Astrocyte (in vitro differentiated cells and primary cell): ENCODE measurements around the gene ZNF592. TPM values are rescaled to one million over a fixed set of nuclear protein-coding genes. Genes with fewer than 3 reads are reported as not detected.

Source experiments
- DNase-seq: peaks from one replicate; pipeline ENCODE4 v3.0.0-alpha.2; 2010; ENCODE audit warnings: low read depth
- FAIRE-seq: peaks from 2 replicates; lab custom pipeline; 2011; peaks lifted over from hg19 to GRCh38; lab: Jason Lieb, UNC
- H2AFZ ChIP-seq: 2 replicates; pipeline ENCODE4 v1.6.0; 2012; ENCODE audit warnings: low read depth, low read length, inconsistent platforms
- H3K27ac ChIP-seq: 2 replicates; pipeline ENCODE4 v1.5.1; 2011; ENCODE audit warnings: low read depth, low read length, inconsistent platforms
- H3K27me3 ChIP-seq: 2 replicates; pipeline ENCODE4 v1.6.0; 2011; ENCODE audit warnings: low read length, inconsistent platforms; ENCODE audit not compliant: insufficient read depth
- H3K36me3 ChIP-seq: 2 replicates; pipeline ENCODE4 v1.5.1; 2011; ENCODE audit warnings: low read length, inconsistent platforms; ENCODE audit not compliant: insufficient read depth
- H3K4me1 ChIP-seq: 2 replicates; pipeline ENCODE4 v1.5.1; 2011; ENCODE audit warnings: low read length, inconsistent platforms; ENCODE audit not compliant: insufficient read depth
- H3K4me2 ChIP-seq: 2 replicates; pipeline ENCODE4 v1.6.0; 2012; ENCODE audit warnings: low read length, inconsistent platforms
- H3K4me3 ChIP-seq: 2 replicates; pipeline ENCODE4 v1.5.1; 2011; ENCODE audit warnings: low read depth, mild to moderate bottlenecking, low read length, inconsistent platforms; ENCODE audit not compliant: insufficient read depth
- H3K79me2 ChIP-seq: 2 replicates; pipeline ENCODE4 v1.6.0; 2012; ENCODE audit warnings: mild to moderate bottlenecking, low read length, inconsistent platforms; ENCODE audit not compliant: insufficient read depth
- H3K9ac ChIP-seq: 2 replicates; pipeline ENCODE4 v1.6.0; 2012; ENCODE audit warnings: mild to moderate bottlenecking, low read length, inconsistent platforms
- H3K9me3 ChIP-seq: 2 replicates; pipeline ENCODE4 v1.5.1; 2012; ENCODE audit warnings: low read depth, mild to moderate bottlenecking, low read length, inconsistent platforms; ENCODE audit not compliant: insufficient read depth
- H4K20me1 ChIP-seq: 2 replicates; pipeline ENCODE4 v1.6.0; 2012; ENCODE audit warnings: low read length, inconsistent platforms; ENCODE audit not compliant: insufficient read depth
- H3K27ac Mint-ChIP-seq: one replicate; pipeline ENCODE4 v1.8.0; 2021; ENCODE audit warnings: mild to moderate bottlenecking, mixed read lengths; ENCODE audit not compliant: unreplicated experiment
- H3K27me3 Mint-ChIP-seq: one replicate; pipeline ENCODE4 v1.8.0; 2021; ENCODE audit warnings: low read depth, mixed read lengths; ENCODE audit not compliant: unreplicated experiment
- H3K36me3 Mint-ChIP-seq: one replicate; pipeline ENCODE4 v1.8.0; 2021; ENCODE audit warnings: low read depth, mixed read lengths; ENCODE audit not compliant: unreplicated experiment
- H3K4me1 Mint-ChIP-seq: one replicate; pipeline ENCODE4 v1.8.0; 2021; ENCODE audit warnings: low read depth, mixed read lengths; ENCODE audit not compliant: unreplicated experiment
- H3K4me3 Mint-ChIP-seq: one replicate; pipeline ENCODE4 v1.8.0; 2021; ENCODE audit warnings: mild to moderate bottlenecking, moderate library complexity, mixed read lengths; ENCODE audit not compliant: unreplicated experiment
- H3K9me3 Mint-ChIP-seq: one replicate; pipeline ENCODE4 v1.8.0; 2021; ENCODE audit warnings: mild to moderate bottlenecking, mixed read lengths; ENCODE audit not compliant: unreplicated experiment
- EZH2 ChIP-seq: IDR thresholded peaks from 2 replicates; pipeline ENCODE4 v1.6.1; 2012; ENCODE audit warnings: mild to moderate bottlenecking, low read length, inconsistent platforms; ENCODE audit not compliant: insufficient read depth
- total RNA-seq: library from RNA; stranded (reverse); gene quantifications from 2 replicates; pipeline ENCODE4 v1.2.1, GENCODE V29; 2021
- TF ChIP-seq, protein P1 (sequence below): IDR thresholded peaks from 2 replicates; pipeline ENCODE4 v1.5.1; 2011; ENCODE audit warnings: low read depth, mild to moderate bottlenecking, inconsistent platforms, low read length, moderate library complexity; ENCODE audit not compliant: insufficient read depth

ZNF592 gene
- total RNA-seq, 1 donor from 2014 or later: 25.1 TPM

DNA sequence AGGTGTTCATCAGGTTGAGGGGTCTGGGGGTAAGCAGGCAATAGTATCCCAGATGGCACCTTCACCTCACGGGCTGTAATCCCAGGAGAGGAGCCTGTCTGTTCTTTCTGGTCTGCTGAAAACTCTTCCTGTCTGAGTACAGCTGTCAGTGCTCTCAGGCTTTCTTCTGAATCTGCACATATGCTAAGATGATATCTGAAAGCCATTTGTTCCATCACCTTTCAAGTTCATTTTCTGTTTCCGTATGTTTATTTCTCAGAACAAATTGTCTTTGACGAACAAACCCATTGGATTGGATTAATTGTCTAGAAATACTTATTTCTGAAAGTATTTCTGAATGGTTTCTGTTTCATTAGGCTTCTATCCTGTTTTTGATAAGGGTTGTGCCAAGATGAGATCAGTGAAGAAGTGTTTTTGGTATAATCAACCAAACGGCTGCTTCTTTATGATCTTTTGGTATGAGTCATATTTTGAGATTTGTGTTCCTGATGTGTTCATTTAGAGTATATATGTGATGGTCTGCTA, 13.3 kb downstream of the ZNF592 start:
- H3K4me2 ChIP-seq: no peak overlapping the region
- FAIRE-seq: no peak

DNA sequence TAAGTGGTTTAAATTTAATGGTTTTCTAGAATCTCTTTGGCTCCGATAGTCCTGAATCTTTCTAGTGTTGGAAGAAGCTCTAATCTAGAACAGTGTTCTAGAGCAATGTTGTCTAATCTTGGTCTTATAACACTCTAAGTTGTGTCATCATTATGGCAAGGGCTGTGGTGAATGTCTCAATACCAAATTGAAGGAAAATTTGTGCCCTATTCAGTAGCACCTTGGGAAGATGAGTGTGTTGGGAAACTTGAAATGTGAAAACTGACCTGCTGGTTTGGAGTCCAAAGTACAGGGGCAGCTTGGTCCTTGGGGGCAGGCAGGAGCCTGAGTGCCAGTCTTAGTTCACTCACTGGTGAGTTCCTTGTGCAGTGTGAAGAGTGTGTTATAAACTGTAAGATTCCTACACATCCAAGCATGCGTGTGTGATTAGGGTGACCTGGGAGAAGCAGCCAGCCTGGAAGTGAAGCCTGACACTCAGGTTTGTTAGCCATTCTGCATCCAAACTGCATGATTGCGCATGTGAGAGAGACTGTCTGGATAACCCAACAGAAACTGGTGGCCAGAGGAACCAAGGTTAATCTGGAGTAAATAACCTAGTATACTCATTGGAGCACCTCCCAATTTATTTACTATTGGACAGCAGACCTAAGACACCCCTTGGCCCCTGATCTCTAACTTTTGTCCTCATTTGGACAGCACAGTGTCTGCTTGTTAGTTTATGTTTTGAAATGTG, 14.6 kb downstream of the ZNF592 start:
- H3K79me2 ChIP-seq: peaks cover 97% of the 10 kb centered on the region
- H3K4me1 Mint-ChIP-seq: no peaks in the 10 kb centered on the region

More for the DNA sequence above, 13.3 kb downstream of the ZNF592 start:
- Mint-ChIP-seq H3K36me3 (no peaks in the 10 kb centered on the region), H3K27me3 (no peaks in the 10 kb centered on the region), H3K27ac (no peak overlapping the region), H3K4me3 (no peak overlapping the region), H3K9me3 (no peaks in the 10 kb centered on the region), H3K4me1 (no peaks in the 10 kb centered on the region)
- Histone ChIP-seq H3K27me3 (no peaks in the 10 kb centered on the region), H3K9ac (no peak overlapping the region), H4K20me1 (peaks cover 96% of the 10 kb centered on the region), H2AFZ (no peak overlapping the region), H3K9me3 (no peaks in the 10 kb centered on the region), H3K36me3 (peaks cover 6% of the 10 kb centered on the region), H3K79me2 (peaks cover 99% of the 10 kb centered on the region), H3K27ac (no peak overlapping the region), H3K4me1 (no peaks in the 10 kb centered on the region), H3K4me3 (no peak overlapping the region)
- TF ChIP-seq EZH2: no peak
- TF ChIP-seq, protein P1, sequence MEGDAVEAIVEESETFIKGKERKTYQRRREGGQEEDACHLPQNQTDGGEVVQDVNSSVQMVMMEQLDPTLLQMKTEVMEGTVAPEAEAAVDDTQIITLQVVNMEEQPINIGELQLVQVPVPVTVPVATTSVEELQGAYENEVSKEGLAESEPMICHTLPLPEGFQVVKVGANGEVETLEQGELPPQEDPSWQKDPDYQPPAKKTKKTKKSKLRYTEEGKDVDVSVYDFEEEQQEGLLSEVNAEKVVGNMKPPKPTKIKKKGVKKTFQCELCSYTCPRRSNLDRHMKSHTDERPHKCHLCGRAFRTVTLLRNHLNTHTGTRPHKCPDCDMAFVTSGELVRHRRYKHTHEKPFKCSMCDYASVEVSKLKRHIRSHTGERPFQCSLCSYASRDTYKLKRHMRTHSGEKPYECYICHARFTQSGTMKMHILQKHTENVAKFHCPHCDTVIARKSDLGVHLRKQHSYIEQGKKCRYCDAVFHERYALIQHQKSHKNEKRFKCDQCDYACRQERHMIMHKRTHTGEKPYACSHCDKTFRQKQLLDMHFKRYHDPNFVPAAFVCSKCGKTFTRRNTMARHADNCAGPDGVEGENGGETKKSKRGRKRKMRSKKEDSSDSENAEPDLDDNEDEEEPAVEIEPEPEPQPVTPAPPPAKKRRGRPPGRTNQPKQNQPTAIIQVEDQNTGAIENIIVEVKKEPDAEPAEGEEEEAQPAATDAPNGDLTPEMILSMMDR: no peak
- peak; percentile 18 for DNase-seq

More for the DNA sequence above, 14.6 kb downstream of the ZNF592 start:
- Mint-ChIP-seq H3K27me3 (no peaks in the 10 kb centered on the region), H3K36me3 (no peaks in the 10 kb centered on the region), H3K4me3 (no peak overlapping the region), H3K9me3 (no peaks in the 10 kb centered on the region), H3K27ac (no peak overlapping the region)
- H3K4me3 ChIP-seq: no peak overlapping the region
- FAIRE-seq (no peak), DNase-seq (no peak)
- H3K9me3 ChIP-seq: no peaks in the 10 kb centered on the region
- no peak overlapping the region for H2AFZ ChIP-seq
- no peak overlapping the region for H3K27ac ChIP-seq
- H4K20me1 ChIP-seq: peaks cover 93% of the 10 kb centered on the region
- TF ChIP-seq EZH2: no peak
- TF ChIP-seq, protein P1: no peak
- no peak overlapping the region for H3K9ac ChIP-seq
- H3K4me2 ChIP-seq: no peak overlapping the region
- no peaks in the 10 kb centered on the region for H3K27me3 ChIP-seq
- H3K36me3 ChIP-seq: peaks cover 8% of the 10 kb centered on the region
- H3K4me1 ChIP-seq: no peaks in the 10 kb centered on the region
